CD4-positive, alpha-beta memory T cell (primary cell): Measurements from ENCODE around the gene RNF149. TPM values are rescaled to one million over a fixed set of nuclear protein-coding genes. Genes with fewer than 3 reads are reported as not detected.
A peak's percentile ranks its signal among the peaks of the same experiment; 100 is the strongest.

Source experiments
- CTCF ChIA-PET: fragments of 350-600 bp; sonication (Branson Sonifier 250); formaldehyde crosslinking; loops from one replicate; lab custom pipeline; 2021; ENCODE audit warnings: inconsistent platforms; ENCODE audit not compliant: partially characterized antibody; lab: Charles Lee
- POLR2A ChIA-PET: fragments of 350-600 bp; sonication (Branson Sonifier 250); formaldehyde crosslinking; loops from one replicate; lab custom pipeline; 2021; ENCODE audit not compliant: partially characterized antibody; lab: Charles Lee
- DNase-seq, 5 donors: peaks; one replicate each; pipeline versions ENCODE4 v3.0.0 to v3.0.0-alpha.2; 2020 to 2022; ENCODE audit warnings: mixed read lengths in 1 of 5
- H3K27ac ChIP-seq: one replicate; pipeline ENCODE4 v1.7.0; 2013; ENCODE audit warnings: low read depth, low read length
- H3K27me3 ChIP-seq: 2 replicates; pipeline ENCODE4 v1.7.0; 2013; ENCODE audit warnings: mild to moderate bottlenecking, low read length, moderate library complexity; ENCODE audit not compliant: insufficient read depth
- H3K36me3 ChIP-seq: 2 replicates; pipeline ENCODE4 v1.7.0; 2013; ENCODE audit warnings: mild to moderate bottlenecking, low read length, moderate library complexity; ENCODE audit not compliant: insufficient read depth
- H3K4me1 ChIP-seq: 2 replicates; pipeline ENCODE4 v1.7.0; 2013; ENCODE audit warnings: mild to moderate bottlenecking, low read length, moderate library complexity; ENCODE audit not compliant: insufficient read depth
- H3K4me3 ChIP-seq, 2 donors: one replicate each; pipeline ENCODE4 v1.7.0; 2013; ENCODE audit warnings: low read length in 2 of 2, mild to moderate bottlenecking in 1 of 2
- H3K9me3 ChIP-seq, 2 donors: one replicate each; pipeline ENCODE4 v1.7.0; 2013; ENCODE audit warnings: low read length in 2 of 2, control low read depth in 1 of 2; ENCODE audit not compliant: control insufficient read depth in 1 of 2
- H3K27ac Mint-ChIP-seq, 7 donors: one replicate each; pipeline ENCODE4 v1.8.0; 2020 to 2021; ENCODE audit warnings: mixed read lengths in 7 of 7, mild to moderate bottlenecking in 6 of 7, inconsistent platforms in 3 of 7, moderate library complexity in 3 of 7
- H3K27me3 Mint-ChIP-seq, 2 donors: one replicate each; pipeline ENCODE4 v1.8.0; 2020 to 2021; ENCODE audit warnings: mixed read lengths in 2 of 2
- H3K36me3 Mint-ChIP-seq, 2 donors: one replicate each; pipeline ENCODE4 v1.8.0; 2020 to 2021; ENCODE audit warnings: mixed read lengths in 2 of 2, inconsistent platforms in 1 of 2, mild to moderate bottlenecking in 1 of 2
- H3K4me1 Mint-ChIP-seq, 4 donors: one replicate each; pipeline ENCODE4 v1.8.0; 2020 to 2021; ENCODE audit warnings: mixed read lengths in 4 of 4, mild to moderate bottlenecking in 1 of 4
- H3K4me3 Mint-ChIP-seq, 8 donors: one replicate each; pipeline ENCODE4 v1.8.0; 2020 to 2021; ENCODE audit warnings: mixed read lengths in 8 of 8, mild to moderate bottlenecking in 7 of 8, moderate library complexity in 6 of 8, inconsistent platforms in 3 of 8
- H3K9me3 Mint-ChIP-seq, 8 donors: one replicate each; pipeline ENCODE4 v1.8.0; 2020 to 2021; ENCODE audit warnings: mixed read lengths in 8 of 8, mild to moderate bottlenecking in 5 of 8, inconsistent platforms in 3 of 8, moderate library complexity in 1 of 8
- intact Hi-C: fragments of 100-400 bp; cut with micrococcal nuclease; formaldehyde crosslinking; loops from one replicate; pipeline ENCODE4 v1.15.1; 2023
- polyA plus RNA-seq, 2 donors: library from polyadenylated mRNA; unstranded; fragments of 300-500 nt; fragmentation: Illumina TruSeq; gene quantifications; one replicate each; pipeline ENCODE4 v1.2.3, GENCODE V29; 2021
- total RNA-seq, 2 experiments: library from RNA; stranded (reverse); gene quantifications; one replicate each; pipeline ENCODE4 v1.2.3, GENCODE V29; 2021

RNF149 gene
- total and polyA plus RNA-seq, 4 experiments from 2014 or later: 67.6 to 154 (median 116) TPM

DNA sequence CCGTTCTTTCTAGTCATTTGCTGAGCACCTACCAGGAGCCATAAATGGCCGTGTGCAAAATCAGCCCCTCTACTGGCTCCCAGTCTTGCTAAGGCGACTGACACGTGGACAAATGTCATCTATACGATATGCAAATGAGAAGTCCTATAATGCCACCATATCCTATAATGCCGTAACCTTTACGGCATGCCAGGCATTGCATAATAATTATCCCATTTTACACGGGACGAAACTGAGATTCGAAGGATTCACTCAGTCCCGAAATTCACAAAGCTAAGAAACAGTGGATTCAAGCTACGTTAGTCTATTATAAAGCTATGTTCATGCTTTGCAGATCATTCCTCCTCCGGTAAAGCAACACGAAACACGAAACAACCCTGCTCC is 34.1 kb upstream of the RNF149 start:
- CTCF ChIA-PET: interaction anchor here (0.6 to 8.5 kb wide), 40 partner anchors 8 to 898 kb away, joined by 3 to 124 read pairs (median 7); partner anchors contain the start of genes CREG2 and RNF149
- Histone ChIP-seq H3K36me3 (no peaks in the 10 kb centered on the region), H3K27ac (no peak overlapping the region), H3K9me3 (no peaks in the 10 kb centered on the region), H3K4me1 (peaks cover 26% of the 10 kb centered on the region), H3K4me3 (no peak overlapping the region), H3K27me3 (no peaks in the 10 kb centered on the region)
- Mint-ChIP-seq H3K4me1 (peaks cover 20 to 33% (median 27%) of the 10 kb centered on the region in 4 donors), H3K27ac (peak overlapping the region in 1 of 7 donors; percentile 66), H3K4me3 (no peak overlapping the region), H3K36me3 (no peaks in the 10 kb centered on the region), H3K9me3 (no peaks in the 10 kb centered on the region), H3K27me3 (no peaks in the 10 kb centered on the region)
- DNase-seq: no peak
- intact Hi-C loops: loop anchor here (1.0 to 2.0 kb wide), 4 partner anchors 14 to 490 kb away; partner anchors contain the start of genes CREG2 and RNF149
- POLR2A ChIA-PET: interaction anchor here (1.0 to 2.6 kb wide), 9 partner anchors 9 to 45 kb away, joined by 3 to 18 read pairs (median 6); partner anchors contain the start of genes CREG2 and RNF149

DNA sequence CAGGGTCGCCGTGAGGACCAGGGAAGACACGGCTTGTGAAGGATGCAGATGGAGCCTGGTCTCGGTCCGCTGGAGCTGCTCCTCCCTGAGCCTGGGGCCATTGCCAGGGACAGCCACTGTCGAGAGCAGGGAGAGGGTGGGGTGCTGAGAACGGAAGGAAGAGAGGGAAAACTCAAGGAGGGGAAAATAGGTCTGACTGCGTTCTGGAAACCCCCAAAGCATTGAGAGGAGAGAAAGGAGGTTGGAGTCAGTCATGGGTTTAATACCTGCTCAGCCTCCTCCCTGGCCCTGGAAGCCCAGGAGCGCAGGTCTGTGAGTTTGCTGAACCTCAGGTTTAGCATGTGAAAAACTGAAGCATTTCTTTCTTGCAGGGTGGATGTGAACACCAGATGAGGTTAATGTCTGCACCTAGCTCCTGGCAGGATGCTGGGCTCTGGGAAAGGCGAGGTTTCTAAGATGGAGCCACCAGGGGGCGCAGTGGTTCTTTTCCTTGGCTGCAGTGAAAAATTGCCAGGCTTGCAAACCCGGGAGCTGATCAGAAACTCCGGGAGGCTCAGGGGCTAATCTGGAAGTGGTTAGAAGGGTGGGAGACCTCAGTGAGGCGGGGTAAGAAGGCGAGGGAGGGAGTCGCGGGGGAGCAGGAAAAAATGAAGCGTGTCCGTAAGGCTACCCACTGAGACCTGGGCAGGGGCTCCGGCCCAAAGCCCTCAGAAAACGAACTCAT is 33.6 kb upstream of the RNF149 start:
- Histone ChIP-seq H3K4me1 (peaks cover 26% of the 10 kb centered on the region), H3K9me3 (no peaks in the 10 kb centered on the region), H3K27me3 (no peaks in the 10 kb centered on the region), H3K36me3 (no peaks in the 10 kb centered on the region), H3K4me3 (no peak overlapping the region), H3K27ac (no peak overlapping the region)
- CTCF ChIA-PET: interaction anchor here (0.6 to 8.5 kb wide), 46 partner anchors 9 to 899 kb away, joined by 3 to 124 read pairs (median 6); partner anchors contain the start of genes CREG2 and RNF149
- Mint-ChIP-seq H3K27me3 (no peaks in the 10 kb centered on the region), H3K27ac (peak overlapping the region in 5 of 7 donors; percentile 25 to 75 (median 65)), H3K9me3 (peaks cover 0 to 4% (median 0%) of the 10 kb centered on the region in 8 donors), H3K4me3 (peak overlapping the region in 4 of 8 donors; percentile 21 to 58 (median 34)), H3K36me3 (no peaks in the 10 kb centered on the region), H3K4me1 (peaks cover 21 to 33% (median 29%) of the 10 kb centered on the region in 4 donors)
- intact Hi-C loops: loop anchor here (1.0 to 2.0 kb wide), 4 partner anchors 13 to 490 kb away; partner anchors contain the start of genes CREG2 and RNF149
- POLR2A ChIA-PET: interaction anchor here (1.0 to 2.6 kb wide), 9 partner anchors 9 to 45 kb away, joined by 3 to 18 read pairs (median 6); partner anchors contain the start of genes CREG2 and RNF149
- DNase-seq: peak; percentile 59 to 66 (median 62)

DNA sequence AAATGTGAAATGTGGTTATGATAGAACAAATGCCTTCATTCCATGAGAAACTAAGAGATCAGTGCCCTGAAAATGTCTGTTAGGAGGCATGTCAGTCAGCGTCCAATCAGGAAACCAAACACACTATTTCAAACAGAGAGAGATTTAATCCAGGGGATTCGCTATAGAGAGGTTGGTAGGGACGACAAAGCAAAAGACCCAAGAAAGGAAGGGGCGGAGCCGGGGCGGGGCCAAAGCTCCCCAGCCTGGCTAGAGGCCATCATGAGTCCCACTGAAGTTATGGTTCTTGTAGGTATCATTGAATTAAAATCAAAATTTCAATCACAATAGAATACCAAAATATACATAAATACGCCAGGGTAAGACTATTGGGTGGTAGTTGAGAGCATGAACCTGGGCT is 32.9 kb upstream of the RNF149 start:
- Mint-ChIP-seq H3K27ac (peak overlapping the region in 4 of 7 donors; percentile 25 to 65 (median 56)), H3K9me3 (peaks cover 0 to 4% (median 0%) of the 10 kb centered on the region in 8 donors), H3K36me3 (no peaks in the 10 kb centered on the region), H3K4me3 (peak overlapping the region in 7 of 8 donors; percentile 3 to 83 (median 58)), H3K4me1 (peaks cover 22 to 33% (median 30%) of the 10 kb centered on the region in 4 donors), H3K27me3 (no peaks in the 10 kb centered on the region)
- Histone ChIP-seq H3K4me3 (no peak overlapping the region), H3K36me3 (no peaks in the 10 kb centered on the region), H3K4me1 (peaks cover 26% of the 10 kb centered on the region), H3K9me3 (no peaks in the 10 kb centered on the region), H3K27me3 (no peaks in the 10 kb centered on the region), H3K27ac (no peak overlapping the region)
- ChIA-PET CTCF (interaction anchor here (0.7 to 8.5 kb wide), 43 partner anchors 9 to 899 kb away, joined by 3 to 124 read pairs (median 6); partner anchors contain the start of genes CREG2 and RNF149), POLR2A (interaction anchor here (1.0 to 2.6 kb wide), 6 partner anchors 10 to 33 kb away, joined by 3 to 18 read pairs (median 9); partner anchors contain the start of gene RNF149)
- peak in 1 of 5 donors; percentile 15 for DNase-seq
- intact Hi-C loops: no loop called here

DNA sequence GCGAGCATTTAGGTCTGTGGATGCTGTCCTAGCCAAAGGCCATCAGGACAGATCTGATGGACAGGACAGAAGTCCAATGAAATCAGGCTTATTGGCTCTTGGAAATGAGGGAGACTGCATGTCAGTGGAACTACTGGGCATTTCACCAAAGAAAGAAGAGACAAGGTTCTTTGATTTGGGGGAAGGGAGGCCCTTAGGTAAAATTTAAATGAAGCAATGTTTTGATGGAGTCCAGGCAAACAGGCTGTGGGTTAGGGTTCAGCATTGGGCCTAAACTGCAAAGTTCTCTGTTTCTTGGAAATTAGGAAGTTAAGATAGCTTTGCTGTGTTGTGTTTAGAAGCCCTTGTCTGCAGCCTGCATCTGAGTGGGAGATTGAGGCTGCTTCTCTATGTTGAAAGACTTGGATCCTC is 31.6 kb upstream of the RNF149 start:
- Histone ChIP-seq H3K36me3 (no peaks in the 10 kb centered on the region), H3K4me3 (no peak overlapping the region), H3K4me1 (peaks cover 26% of the 10 kb centered on the region), H3K9me3 (no peaks in the 10 kb centered on the region), H3K27me3 (no peaks in the 10 kb centered on the region), H3K27ac (no peak overlapping the region)
- peak overlapping the region in 1 of 7 donors; percentile 10 for H3K27ac Mint-ChIP-seq
- POLR2A ChIA-PET: interaction anchor here (0.7 to 1.1 kb wide), 3 partner anchors 9 to 11 kb away, joined by 3 read pairs; no protein-coding TSS in a partner anchor
- intact Hi-C loops: no loop called here
- no peaks in the 10 kb centered on the region for H3K36me3 Mint-ChIP-seq
- no peaks in the 10 kb centered on the region for H3K27me3 Mint-ChIP-seq
- peaks cover 22 to 33% (median 30%) of the 10 kb centered on the region in 4 donors for H3K4me1 Mint-ChIP-seq
- peak overlapping the region in 1 of 8 donors; percentile 5 for H3K4me3 Mint-ChIP-seq
- DNase-seq: no peak
- peaks cover 0 to 4% (median 0%) of the 10 kb centered on the region in 8 donors for H3K9me3 Mint-ChIP-seq
- CTCF ChIA-PET: interaction anchor here (1.0 to 8.5 kb wide), 10 partner anchors 9 to 48 kb away, joined by 3 to 124 read pairs (median 20); partner anchors contain the start of gene CREG2

DNA sequence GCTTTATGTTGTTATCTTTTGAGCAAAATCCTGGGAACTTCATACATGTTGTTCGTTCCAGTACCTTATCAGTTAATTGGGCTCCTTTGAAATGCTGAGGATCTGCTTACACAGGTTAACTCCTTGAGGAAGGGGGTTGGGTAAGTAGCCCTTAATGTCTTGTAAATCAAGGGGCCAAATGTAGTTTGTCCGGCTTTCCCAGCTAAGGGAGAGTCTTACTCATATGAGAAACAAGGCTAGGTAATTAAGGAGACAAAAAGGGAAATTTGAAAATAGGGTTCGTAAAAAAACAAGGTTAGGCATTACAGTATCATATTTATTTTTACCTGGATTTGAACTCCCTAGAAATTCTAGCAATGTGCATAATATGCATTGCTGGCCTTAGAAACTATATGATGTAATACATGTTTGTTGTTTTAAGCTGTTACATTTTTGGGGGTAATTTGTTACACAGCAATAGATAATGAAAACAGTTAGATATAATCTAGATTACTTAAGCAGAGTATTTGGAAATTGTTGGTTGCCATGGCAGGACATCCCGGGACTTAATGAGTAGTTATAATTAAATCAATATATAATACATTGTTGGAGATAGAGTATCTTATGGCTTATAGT is 30.9 kb upstream of the RNF149 start:
- no peak overlapping the region for H3K27ac Mint-ChIP-seq

DNA sequence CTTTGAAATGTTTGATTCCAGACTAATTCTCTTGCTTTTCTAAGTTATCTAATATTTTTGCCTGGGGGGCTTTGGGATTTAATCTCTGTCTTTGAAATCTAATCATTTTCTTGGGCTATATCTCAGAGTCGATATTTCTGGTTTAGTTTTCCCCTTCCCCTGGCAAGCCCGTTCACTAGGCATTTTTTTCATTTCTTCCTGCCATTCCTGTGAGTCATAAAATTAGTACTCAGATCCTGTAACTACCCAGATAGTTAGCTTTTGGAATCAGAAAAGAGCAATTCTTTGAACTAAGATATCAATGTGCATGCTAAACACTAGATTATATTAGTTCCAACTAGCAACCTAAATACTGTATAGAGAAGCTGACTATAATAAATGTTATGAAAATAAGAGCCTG is 29.4 kb upstream of the RNF149 start:
- H3K4me1 Mint-ChIP-seq: peaks cover 21 to 42% (median 27%) of the 10 kb centered on the region in 4 donors
- Histone ChIP-seq H3K9me3 (no peaks in the 10 kb centered on the region), H3K4me1 (peaks cover 38% of the 10 kb centered on the region), H3K36me3 (no peaks in the 10 kb centered on the region), H3K4me3 (no peak overlapping the region), H3K27me3 (no peaks in the 10 kb centered on the region), H3K27ac (no peak overlapping the region)
- H3K27ac Mint-ChIP-seq: peak overlapping the region in 1 of 7 donors; percentile 33
- DNase-seq: no peak
- no peaks in the 10 kb centered on the region for H3K36me3 Mint-ChIP-seq
- no peaks in the 10 kb centered on the region for H3K27me3 Mint-ChIP-seq
- intact Hi-C loops: no loop called here
- H3K9me3 Mint-ChIP-seq: peaks cover 0 to 4% (median 0%) of the 10 kb centered on the region in 8 donors
- no peak overlapping the region for H3K4me3 Mint-ChIP-seq
- ChIA-PET CTCF (interaction anchor here (1.0 to 1.2 kb wide), 3 partner anchors 9 to 24 kb away, joined by 3 to 5 read pairs (median 4); no protein-coding TSS in a partner anchor), POLR2A (no interaction called here)

More for the DNA sequence above, 30.9 kb upstream of the RNF149 start:
- peaks cover 0 to 4% (median 0%) of the 10 kb centered on the region in 8 donors for H3K9me3 Mint-ChIP-seq
- ChIA-PET CTCF (interaction anchor here (0.7 to 8.5 kb wide), 5 partner anchors 9 to 49 kb away, joined by 3 to 124 read pairs (median 3); partner anchors contain the start of gene CREG2), POLR2A (no interaction called here)
- Histone ChIP-seq H3K27ac (no peak overlapping the region), H3K27me3 (no peaks in the 10 kb centered on the region), H3K9me3 (no peaks in the 10 kb centered on the region), H3K4me3 (no peak overlapping the region), H3K4me1 (peaks cover 26% of the 10 kb centered on the region), H3K36me3 (no peaks in the 10 kb centered on the region)
- no peaks in the 10 kb centered on the region for H3K36me3 Mint-ChIP-seq
- H3K4me3 Mint-ChIP-seq: no peak overlapping the region
- intact Hi-C loops: no loop called here
- no peaks in the 10 kb centered on the region for H3K27me3 Mint-ChIP-seq
- DNase-seq: no peak
- peaks cover 22 to 33% (median 29%) of the 10 kb centered on the region in 4 donors for H3K4me1 Mint-ChIP-seq
